Measurements from ENCODE around the gene CASS4.

DNA sequence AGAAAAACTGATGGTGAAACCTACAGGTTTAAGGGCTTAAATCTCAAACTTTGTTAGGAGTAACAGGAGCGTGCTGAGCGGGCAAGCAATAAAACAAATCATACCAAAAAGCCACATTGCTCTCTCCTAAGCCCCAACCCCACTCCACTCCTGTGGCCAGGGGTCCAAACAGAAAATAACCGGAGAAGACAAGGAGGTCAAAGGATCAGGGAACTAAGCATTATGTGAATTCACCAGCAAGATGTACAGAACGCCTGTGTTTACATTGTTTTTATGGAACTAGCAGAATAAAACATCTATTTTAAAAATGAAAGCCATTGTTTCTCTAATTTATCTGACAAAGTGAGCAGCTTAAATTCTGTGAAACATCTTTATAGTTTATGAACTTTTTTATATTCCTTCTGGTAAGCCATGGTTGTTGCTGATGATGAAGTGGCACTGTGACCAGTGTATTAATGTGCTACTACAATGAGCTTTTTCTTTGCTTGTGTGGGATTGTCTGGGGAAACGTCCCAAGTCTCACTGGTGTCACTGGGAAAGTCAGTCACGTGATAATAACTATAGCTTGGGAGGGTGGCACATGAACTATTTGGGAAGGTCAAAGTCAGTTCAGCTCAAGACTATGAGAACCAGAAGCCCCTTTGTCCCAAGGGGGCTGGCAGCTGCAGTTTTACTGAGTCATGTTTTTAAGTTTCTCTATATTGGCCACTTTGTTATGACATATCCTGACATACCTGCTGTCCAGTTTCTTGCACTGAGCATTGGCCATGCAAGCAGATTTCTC, 43.5 kb upstream of the CASS4 start:
- TF ChIP-seq, protein P1, sequence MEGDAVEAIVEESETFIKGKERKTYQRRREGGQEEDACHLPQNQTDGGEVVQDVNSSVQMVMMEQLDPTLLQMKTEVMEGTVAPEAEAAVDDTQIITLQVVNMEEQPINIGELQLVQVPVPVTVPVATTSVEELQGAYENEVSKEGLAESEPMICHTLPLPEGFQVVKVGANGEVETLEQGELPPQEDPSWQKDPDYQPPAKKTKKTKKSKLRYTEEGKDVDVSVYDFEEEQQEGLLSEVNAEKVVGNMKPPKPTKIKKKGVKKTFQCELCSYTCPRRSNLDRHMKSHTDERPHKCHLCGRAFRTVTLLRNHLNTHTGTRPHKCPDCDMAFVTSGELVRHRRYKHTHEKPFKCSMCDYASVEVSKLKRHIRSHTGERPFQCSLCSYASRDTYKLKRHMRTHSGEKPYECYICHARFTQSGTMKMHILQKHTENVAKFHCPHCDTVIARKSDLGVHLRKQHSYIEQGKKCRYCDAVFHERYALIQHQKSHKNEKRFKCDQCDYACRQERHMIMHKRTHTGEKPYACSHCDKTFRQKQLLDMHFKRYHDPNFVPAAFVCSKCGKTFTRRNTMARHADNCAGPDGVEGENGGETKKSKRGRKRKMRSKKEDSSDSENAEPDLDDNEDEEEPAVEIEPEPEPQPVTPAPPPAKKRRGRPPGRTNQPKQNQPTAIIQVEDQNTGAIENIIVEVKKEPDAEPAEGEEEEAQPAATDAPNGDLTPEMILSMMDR (IDR thresholded peaks at IDR 0.05) = no peak
- no peak for TF ChIP-seq ZFX (IDR thresholded peaks at IDR 0.05; ENCODE audit: borderline replicate concordance)

Data from 22Rv1 (cell line).